K562 (cell line): ENCODE results near the gene FBLN2.

ENCODE experiments used
- CTCF ChIP-seq, 3 experiments: IDR thresholded peaks in 2 of 3; conservative IDR thresholded peaks in 1 of 3; 2 replicates each; pipeline ENCODE4 v1.5.1; 2011 to 2012; ENCODE audit warnings: low read length in 3 of 3, mild to moderate bottlenecking in 3 of 3, control low read depth in 2 of 3, improper control_type of control experiment in 1 of 3, inconsistent platforms in 1 of 3, low read depth in 1 of 3, mixed read lengths in 1 of 3, moderate library complexity in 1 of 3; ENCODE audit not compliant: insufficient read depth in 2 of 3
- FOXP1 ChIP-seq: sonication (generic); formaldehyde crosslinking; IDR thresholded peaks from 2 replicates; pipeline ENCODE4 v1.8.0; 2022; ENCODE audit warnings: mild to moderate bottlenecking, missing genetic modification reagents
- MLX ChIP-seq, 2 experiments: fragments of 450-650 bp in 1 of 2; sonication (generic) in 1 of 2; formaldehyde crosslinking; conservative IDR thresholded peaks; 2 replicates each; pipeline versions ENCODE4 v1.4.0 to v1.8.1; 2020 to 2022; ENCODE audit warnings: mild to moderate bottlenecking in 1 of 2, missing genetic modification reagents in 1 of 2
- MTA3 ChIP-seq: fragments of 450-650 bp; formaldehyde crosslinking; IDR thresholded peaks from 2 replicates; pipeline ENCODE4 v1.6.1; 2017; ENCODE audit warnings: mild to moderate bottlenecking, borderline replicate concordance
- RAD21 ChIP-seq, 2 experiments: fragments of 250-450 bp in 1 of 2; fragments of 450-650 bp in 1 of 2; sonication (Bioruptor Pico) in 1 of 2; formaldehyde crosslinking in 1 of 2; IDR thresholded peaks in 1 of 2; conservative IDR thresholded peaks in 1 of 2; 2 replicates each; pipeline versions ENCODE4 v1.4.0 to v1.8.0; 2020 to 2022; ENCODE audit warnings: mild to moderate bottlenecking in 2 of 2, moderate library complexity in 1 of 2
- SMC3 ChIP-seq: conservative IDR thresholded peaks from 2 replicates; pipeline ENCODE4 v1.6.1; 2011; ENCODE audit warnings: low read depth, low read length, improper control_type of control experiment; ENCODE audit not compliant: insufficient read depth
- ZNF217 ChIP-seq: sonication (generic); formaldehyde crosslinking; IDR thresholded peaks from 2 replicates; pipeline ENCODE4 v1.8.0; 2022; ENCODE audit warnings: mild to moderate bottlenecking, missing genetic modification reagents
- ZNF347 ChIP-seq: fragments of 450-650 bp; formaldehyde crosslinking; IDR thresholded peaks from 2 replicates; pipeline ENCODE4 v1.4.0; 2020; ENCODE audit warnings: low read depth, mild to moderate bottlenecking, moderate library complexity
- ZNF785 ChIP-seq: fragments of 250-450 bp; sonication (Bioruptor Pico); IDR thresholded peaks from 2 replicates; pipeline ENCODE4 v1.4.0; 2020; ENCODE audit warnings: mild to moderate bottlenecking

- TF ChIP-seq ZNF347 (no peak), MTA3 (no peak), MLX (CRISPR knock-in tag; conservative IDR thresholded peaks at IDR 0.05) (no peak), FOXP1 (CRISPR knock-in tag) (no peak), CTCF (IDR thresholded peaks at IDR 0.05 in 2 of 3, conservative IDR thresholded peaks at IDR 0.05 in 1 of 3; ENCODE audit: insufficient read depth in 2 of 3, low read depth in 1 of 3, low read length in 3 of 3) (no peak), ZNF785 (CRISPR knock-in tag) (no peak), SMC3 (no peak), ZNF217 (CRISPR knock-in tag) (no peak), RAD21 (CRISPR knock-in tag; conservative IDR thresholded peaks at IDR 0.05 in 1 of 2, IDR thresholded peaks at IDR 0.05 in 1 of 2) (no peak)
Measured at GRCh38 chr3:13556917-13557316, 8.0 kb downstream of the FBLN2 start.
